Measurements from ENCODE around the gene MPP2.

The MPP2 gene

GRCh38 chr17:43860927-43861622, 46.3 kb downstream of the MPP2 start:
- no peak for TF ChIP-seq ZFX (IDR thresholded peaks at IDR 0.05; ENCODE audit: borderline replicate concordance)
- TF ChIP-seq CTCF (IDR thresholded peaks at IDR 0.05) = no peak
- H3K27ac ChIP-seq = no peak overlapping the region

- no peak overlapping the region for H3K27ac ChIP-seq
- TF ChIP-seq CTCF (IDR thresholded peaks at IDR 0.05) (no peak), ZFX (IDR thresholded peaks at IDR 0.05; ENCODE audit: borderline replicate concordance) (no peak)
Observed at GRCh38 chr17:43860077-43860725, 47.1 kb downstream of the MPP2 start.

- no peak for TF ChIP-seq CTCF (IDR thresholded peaks at IDR 0.05)
- no peak overlapping the region for H3K27ac ChIP-seq
Observed at GRCh38 chr17:43857957-43858600, 49.3 kb downstream of the MPP2 start.

- TF ChIP-seq CTCF (IDR thresholded peaks at IDR 0.05) = no peak
- no peak for TF ChIP-seq ZFX (IDR thresholded peaks at IDR 0.05; ENCODE audit: borderline replicate concordance)
- no peak overlapping the region for H3K27ac ChIP-seq
Observed at GRCh38 chr17:43857141-43857540, 50.2 kb downstream of the MPP2 start.

- no peak overlapping the region for H3K27ac ChIP-seq
- TF ChIP-seq CTCF (IDR thresholded peaks at IDR 0.05) (no peak), ZFX (IDR thresholded peaks at IDR 0.05; ENCODE audit: borderline replicate concordance) (no peak)
Observed at GRCh38 chr17:43856141-43856540, 51.2 kb downstream of the MPP2 start.

GRCh38 chr17:43855061-43855460, 52.3 kb downstream of the MPP2 start:
- no peak overlapping the region for H3K27ac ChIP-seq
- no peak for TF ChIP-seq CTCF (IDR thresholded peaks at IDR 0.05)
- TF ChIP-seq ZFX (IDR thresholded peaks at IDR 0.05; ENCODE audit: borderline replicate concordance) = no peak

- TF ChIP-seq CTCF (IDR thresholded peaks at IDR 0.05) (no peak), ZFX (IDR thresholded peaks at IDR 0.05; ENCODE audit: borderline replicate concordance) (no peak)
- no peak overlapping the region for H3K27ac ChIP-seq
Observed at GRCh38 chr17:43854498-43854897, 52.8 kb downstream of the MPP2 start.

Data from 22Rv1 (cell line).